DOHH2 (cell line): ENCODE measurements around the gene ATP6V1E1.

Experiments used
- H3F3A ChIP-seq: fragments of 200-600 bp; sonication (generic), shearing (Covaris generic); 2 replicates; pipeline ENCODE4 v1.6.0; 2016; ENCODE audit warnings: antibody characterized with exemption, mild to moderate bottlenecking; ENCODE audit not compliant: control insufficient read depth, insufficient read depth
- H3K27ac ChIP-seq: fragments of 200-600 bp; sonication (generic); 2 replicates; pipeline ENCODE4 v1.5.1; 2014; ENCODE audit warnings: low read depth, mild to moderate bottlenecking, low read length, moderate library complexity
- H3K27me3 ChIP-seq: fragments of 200-600 bp; sonication (generic); 2 replicates; pipeline ENCODE4 v1.6.1; 2014; ENCODE audit warnings: mild to moderate bottlenecking, low read length, mixed read lengths; ENCODE audit not compliant: control insufficient read depth
- H3K36me3 ChIP-seq: fragments of 200-600 bp; sonication (generic); 2 replicates; pipeline ENCODE4 v1.6.1; 2014; ENCODE audit warnings: mild to moderate bottlenecking, low read length, moderate library complexity, mixed read lengths; ENCODE audit not compliant: control insufficient read depth
- H3K4me1 ChIP-seq: fragments of 200-600 bp; sonication (generic); 2 replicates; pipeline ENCODE4 v1.6.1; 2014; ENCODE audit warnings: mild to moderate bottlenecking, low read length, mixed read lengths; ENCODE audit not compliant: control insufficient read depth
- H3K4me2 ChIP-seq: fragments of 200-600 bp; sonication (generic); 2 replicates; pipeline ENCODE4 v1.6.0; 2014; ENCODE audit warnings: mild to moderate bottlenecking, low read length, moderate library complexity
- H3K4me3 ChIP-seq: fragments of 200-600 bp; sonication (generic); 2 replicates; pipeline ENCODE4 v1.5.1; 2014; ENCODE audit warnings: mild to moderate bottlenecking, low read length, mixed read lengths
- H3K79me2 ChIP-seq: fragments of 200-600 bp; sonication (generic); 2 replicates; pipeline ENCODE4 v1.6.1; 2014; ENCODE audit warnings: mild to moderate bottlenecking, low read length, mixed read lengths; ENCODE audit not compliant: control insufficient read depth
- H3K9me2 ChIP-seq: fragments of 200-600 bp; sonication (generic); replicated peaks from 2 replicates; pipeline ENCODE4 v1.6.1; 2014; ENCODE audit warnings: mild to moderate bottlenecking, low read length, mixed read lengths; ENCODE audit not compliant: control insufficient read depth
- H3K9me3 ChIP-seq: fragments of 200-600 bp; sonication (generic); 2 replicates; pipeline ENCODE4 v1.6.1; 2014; ENCODE audit warnings: antibody characterized with exemption, low read length, mixed read lengths; ENCODE audit not compliant: control insufficient read depth, insufficient read depth
- H4K20me1 ChIP-seq: fragments of 200-600 bp; sonication (generic); 2 replicates; pipeline ENCODE4 v1.6.0; 2014; ENCODE audit warnings: low read depth, mild to moderate bottlenecking, antibody characterized with exemption, low read length, moderate library complexity; ENCODE audit not compliant: control insufficient read depth, insufficient read depth
- EZH2phosphoT487 ChIP-seq: fragments of 200-600 bp; sonication (generic); IDR thresholded peaks from 2 replicates; pipeline ENCODE4 v1.6.1; 2017; ENCODE audit warnings: borderline replicate concordance, mild to moderate bottlenecking, antibody characterized with exemption, low read length, moderate library complexity, mixed read lengths
- TF ChIP-seq, protein P1 (sequence below): fragments of 200-600 bp; sonication (generic); IDR thresholded peaks from one replicate; pipeline ENCODE4 v1.5.1; 2014; ENCODE audit warnings: antibody characterized with exemption, mild to moderate bottlenecking, low read depth, low read length; ENCODE audit not compliant: poor library complexity, severe bottlenecking

The ATP6V1E1 gene

DNA sequence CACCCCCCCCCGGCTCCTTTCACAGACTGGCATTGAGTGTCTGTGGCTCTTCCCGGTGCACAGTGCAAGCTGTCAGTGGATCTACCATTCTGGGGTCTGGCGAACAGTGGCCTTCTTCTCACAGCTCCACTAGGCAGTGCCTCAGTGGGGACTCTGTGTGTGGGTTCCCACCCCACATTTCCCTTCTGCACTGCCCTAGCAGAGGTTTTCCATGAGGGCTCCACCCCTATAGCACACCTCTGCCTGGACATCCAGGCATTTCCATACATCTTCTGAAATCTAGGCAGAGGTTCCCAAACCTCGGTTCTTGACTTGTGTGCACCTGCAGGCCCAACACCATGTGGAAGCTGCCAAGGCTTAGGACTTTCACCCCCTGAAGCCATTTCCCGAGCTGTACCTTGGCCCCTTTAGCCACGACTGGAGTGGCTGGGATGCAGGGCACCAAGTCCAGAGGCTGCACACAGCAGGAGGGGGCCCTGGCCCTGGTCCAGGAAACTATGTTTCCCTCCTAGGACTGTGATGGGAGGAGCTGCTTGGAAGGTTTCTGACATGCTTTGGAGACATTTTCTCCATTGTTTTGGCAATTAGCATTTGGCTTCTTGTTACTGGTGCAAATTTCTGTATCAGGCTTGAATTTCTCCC is 36.0 kb upstream of the ATP6V1E1 start:
- Histone ChIP-seq H3K27ac (no peak overlapping the region), H3K4me3 (no peak overlapping the region), H3K4me2 (no peak overlapping the region), H3K9me3 (peaks cover 11% of the 10 kb centered on the region), H3K36me3 (peaks cover 49% of the 10 kb centered on the region), H3K79me2 (peaks cover 29% of the 10 kb centered on the region), H3K9me2 (no peaks in the 10 kb centered on the region), H4K20me1 (no peaks in the 10 kb centered on the region), H3K27me3 (no peaks in the 10 kb centered on the region), H3F3A (no peaks in the 10 kb centered on the region), H3K4me1 (no peaks in the 10 kb centered on the region)
- TF ChIP-seq, protein P1, sequence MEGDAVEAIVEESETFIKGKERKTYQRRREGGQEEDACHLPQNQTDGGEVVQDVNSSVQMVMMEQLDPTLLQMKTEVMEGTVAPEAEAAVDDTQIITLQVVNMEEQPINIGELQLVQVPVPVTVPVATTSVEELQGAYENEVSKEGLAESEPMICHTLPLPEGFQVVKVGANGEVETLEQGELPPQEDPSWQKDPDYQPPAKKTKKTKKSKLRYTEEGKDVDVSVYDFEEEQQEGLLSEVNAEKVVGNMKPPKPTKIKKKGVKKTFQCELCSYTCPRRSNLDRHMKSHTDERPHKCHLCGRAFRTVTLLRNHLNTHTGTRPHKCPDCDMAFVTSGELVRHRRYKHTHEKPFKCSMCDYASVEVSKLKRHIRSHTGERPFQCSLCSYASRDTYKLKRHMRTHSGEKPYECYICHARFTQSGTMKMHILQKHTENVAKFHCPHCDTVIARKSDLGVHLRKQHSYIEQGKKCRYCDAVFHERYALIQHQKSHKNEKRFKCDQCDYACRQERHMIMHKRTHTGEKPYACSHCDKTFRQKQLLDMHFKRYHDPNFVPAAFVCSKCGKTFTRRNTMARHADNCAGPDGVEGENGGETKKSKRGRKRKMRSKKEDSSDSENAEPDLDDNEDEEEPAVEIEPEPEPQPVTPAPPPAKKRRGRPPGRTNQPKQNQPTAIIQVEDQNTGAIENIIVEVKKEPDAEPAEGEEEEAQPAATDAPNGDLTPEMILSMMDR, result no peak

DNA sequence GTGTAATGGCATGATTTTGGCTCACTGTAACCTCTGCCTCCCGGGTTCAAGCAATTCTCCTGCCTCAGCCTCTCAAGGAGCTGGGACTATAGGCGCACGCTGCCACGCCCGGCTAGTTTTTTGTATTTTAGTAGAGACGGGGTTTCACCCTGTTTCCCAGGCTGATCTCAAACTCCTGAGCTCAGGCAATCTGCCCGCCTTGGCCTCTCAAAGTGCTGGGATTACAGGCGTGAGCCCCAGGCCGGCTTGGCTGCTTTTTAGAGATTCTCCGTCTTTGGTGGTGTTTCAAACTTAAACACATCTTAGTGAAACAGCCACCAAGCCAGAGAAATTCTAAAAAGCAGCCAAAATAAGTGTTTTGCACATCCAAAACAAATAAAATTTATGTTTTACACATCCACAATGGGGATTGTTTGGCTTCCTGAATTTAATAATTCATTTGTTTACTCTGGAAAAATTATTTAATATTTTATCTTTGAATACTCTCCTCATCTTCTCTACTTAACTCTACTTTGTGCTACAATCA is 28.4 kb upstream of the ATP6V1E1 start:
- no peaks in the 10 kb centered on the region for H3K4me1 ChIP-seq
- H3K4me2 ChIP-seq, result no peak overlapping the region
- no peak overlapping the region for H3K4me3 ChIP-seq
- H3K9me3 ChIP-seq, result no peaks in the 10 kb centered on the region
- H3K79me2 ChIP-seq, result peaks cover 14% of the 10 kb centered on the region
- no peaks in the 10 kb centered on the region for H3K27me3 ChIP-seq
- H3K27ac ChIP-seq, result no peak overlapping the region
- no peaks in the 10 kb centered on the region for H4K20me1 ChIP-seq
- peaks cover 31% of the 10 kb centered on the region for H3K36me3 ChIP-seq
- no peaks in the 10 kb centered on the region for H3F3A ChIP-seq
- TF ChIP-seq EZH2phosphoT487, result no peak
- TF ChIP-seq, protein P1, result no peak
- H3K9me2 ChIP-seq, result no peaks in the 10 kb centered on the region

DNA sequence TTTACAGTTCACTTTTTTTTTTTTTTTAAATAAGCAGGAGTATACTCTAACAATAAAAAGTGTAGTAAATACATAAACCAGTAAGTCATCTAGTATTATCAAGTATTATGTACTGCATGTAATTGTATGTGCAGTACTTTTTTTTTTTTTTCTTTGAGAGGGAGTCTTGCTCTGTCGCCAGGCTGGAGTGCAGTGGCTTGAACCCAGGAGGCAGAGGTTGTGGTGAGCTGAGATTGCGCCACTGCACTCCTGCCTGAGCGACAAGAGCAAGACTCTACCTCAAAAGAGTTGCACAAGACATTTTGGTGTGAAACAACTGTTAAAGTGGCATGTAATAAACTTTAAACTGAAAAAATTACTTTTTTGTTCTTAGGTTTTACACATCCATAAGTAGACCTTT is 26.7 kb upstream of the ATP6V1E1 start:
- Histone ChIP-seq H3K4me1 (no peaks in the 10 kb centered on the region), H3K27ac (no peak overlapping the region), H3K27me3 (no peaks in the 10 kb centered on the region), H3F3A (no peaks in the 10 kb centered on the region), H3K4me3 (no peak overlapping the region), H3K36me3 (peaks cover 22% of the 10 kb centered on the region), H4K20me1 (no peaks in the 10 kb centered on the region), H3K4me2 (no peak overlapping the region), H3K79me2 (peaks cover 20% of the 10 kb centered on the region), H3K9me2 (no peaks in the 10 kb centered on the region), H3K9me3 (no peaks in the 10 kb centered on the region)
- TF ChIP-seq, protein P1, result no peak
- no peak for TF ChIP-seq EZH2phosphoT487
